AG09309 (cell line): ENCODE data around the gene CTIF.
A peak's percentile ranks its signal among the peaks of the same experiment; 100 is the strongest.

Experiments used
- DNase-seq: peaks from one replicate; pipeline ENCODE4 v3.0.0-alpha.2; 2010; ENCODE audit warnings: low read depth
- H3K4me3 ChIP-seq: 2 replicates; pipeline ENCODE4 v1.5.1; 2011; ENCODE audit warnings: mild to moderate bottlenecking, low read depth, low read length, moderate library complexity; ENCODE audit not compliant: control insufficient read depth
- TF ChIP-seq, protein P1 (sequence below): IDR thresholded peaks from 2 replicates; pipeline ENCODE4 v1.5.1; 2011; ENCODE audit warnings: mild to moderate bottlenecking, low read depth, low read length, inconsistent platforms; ENCODE audit not compliant: insufficient read depth, control insufficient read depth; ENCODE audit errors: missing control alignments

Gene CTIF

DNA sequence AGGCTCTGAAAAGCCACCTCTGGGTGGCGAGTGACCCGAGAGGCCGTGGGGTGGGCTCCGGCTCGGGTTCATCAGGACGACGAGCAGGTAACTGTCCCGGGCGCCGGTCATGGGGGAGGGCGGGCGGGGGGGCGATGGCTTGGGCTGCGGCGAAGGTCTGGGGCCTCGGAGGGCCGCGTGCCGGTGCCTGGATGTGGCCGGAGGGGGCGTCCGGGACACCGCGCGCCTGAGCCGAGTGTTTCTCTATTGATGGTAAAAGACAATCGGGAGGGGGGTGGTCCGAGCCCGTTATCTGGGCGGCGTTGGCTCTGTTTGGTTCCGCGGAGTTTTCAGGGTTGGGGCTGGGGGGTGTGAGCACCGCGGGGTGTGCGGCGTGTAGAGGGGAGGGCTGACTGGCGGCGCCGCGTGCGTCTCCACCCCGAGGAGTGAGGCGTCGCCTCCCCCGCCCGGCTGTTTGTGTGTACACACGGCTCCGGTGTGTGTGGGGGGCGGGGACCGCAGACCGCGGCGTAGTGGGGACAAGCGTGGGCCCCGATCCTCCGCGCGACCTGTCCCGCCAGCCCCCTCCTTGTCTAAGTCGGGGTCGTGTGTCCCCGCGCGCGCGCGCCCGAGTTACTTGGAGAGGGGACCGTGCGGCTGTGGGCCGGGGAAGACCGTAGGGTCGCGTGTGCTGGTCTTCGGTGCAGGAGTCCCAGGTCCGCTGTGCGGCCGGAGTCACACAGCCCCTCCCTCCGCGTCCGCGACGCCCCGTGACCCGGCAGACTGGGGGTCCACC lies 1.6 kb downstream of the CTIF start:
- no peak for DNase-seq
- H3K4me3 ChIP-seq: peak overlapping the region; percentile 99
- TF ChIP-seq, protein P1, sequence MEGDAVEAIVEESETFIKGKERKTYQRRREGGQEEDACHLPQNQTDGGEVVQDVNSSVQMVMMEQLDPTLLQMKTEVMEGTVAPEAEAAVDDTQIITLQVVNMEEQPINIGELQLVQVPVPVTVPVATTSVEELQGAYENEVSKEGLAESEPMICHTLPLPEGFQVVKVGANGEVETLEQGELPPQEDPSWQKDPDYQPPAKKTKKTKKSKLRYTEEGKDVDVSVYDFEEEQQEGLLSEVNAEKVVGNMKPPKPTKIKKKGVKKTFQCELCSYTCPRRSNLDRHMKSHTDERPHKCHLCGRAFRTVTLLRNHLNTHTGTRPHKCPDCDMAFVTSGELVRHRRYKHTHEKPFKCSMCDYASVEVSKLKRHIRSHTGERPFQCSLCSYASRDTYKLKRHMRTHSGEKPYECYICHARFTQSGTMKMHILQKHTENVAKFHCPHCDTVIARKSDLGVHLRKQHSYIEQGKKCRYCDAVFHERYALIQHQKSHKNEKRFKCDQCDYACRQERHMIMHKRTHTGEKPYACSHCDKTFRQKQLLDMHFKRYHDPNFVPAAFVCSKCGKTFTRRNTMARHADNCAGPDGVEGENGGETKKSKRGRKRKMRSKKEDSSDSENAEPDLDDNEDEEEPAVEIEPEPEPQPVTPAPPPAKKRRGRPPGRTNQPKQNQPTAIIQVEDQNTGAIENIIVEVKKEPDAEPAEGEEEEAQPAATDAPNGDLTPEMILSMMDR: peak; percentile 32

DNA sequence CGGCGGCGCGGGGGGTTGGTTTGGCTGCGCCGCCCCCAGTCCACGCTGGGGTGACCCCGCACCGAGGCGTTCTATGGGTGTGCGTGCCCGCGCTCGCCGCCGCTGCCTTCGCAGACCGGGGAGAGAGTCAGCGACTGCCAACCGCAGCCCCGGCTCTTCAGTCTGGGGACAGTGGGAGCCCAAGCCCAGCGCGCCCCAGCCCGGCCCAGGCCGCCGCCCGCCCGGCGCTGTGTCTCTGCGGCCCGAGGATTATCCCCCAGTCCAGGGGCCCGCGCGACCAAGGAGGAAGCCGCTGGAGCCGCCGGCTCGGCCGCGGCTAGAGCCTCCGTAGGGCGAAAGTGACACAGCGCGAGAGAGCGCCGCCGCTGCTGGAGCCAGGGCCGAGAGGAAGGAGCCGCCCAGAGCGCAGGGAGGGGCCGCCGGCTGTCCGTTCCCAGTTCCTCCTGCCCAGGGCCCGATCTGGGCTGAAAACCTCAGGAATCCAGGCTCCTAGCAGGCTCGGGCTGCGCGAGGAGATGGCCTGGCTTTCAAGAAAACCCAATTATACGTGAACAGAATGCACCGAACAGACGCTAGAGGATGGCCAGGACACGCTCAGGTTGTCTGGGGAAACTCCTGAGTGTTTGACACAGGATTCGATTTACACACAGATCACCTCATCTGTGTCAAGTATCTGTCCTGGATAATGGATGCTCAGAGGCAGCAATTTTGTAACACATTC lies 2.4 kb downstream of the CTIF start:
- H3K4me3 ChIP-seq: peak overlapping the region; percentile 99
- DNase-seq: peak; percentile 42
- TF ChIP-seq, protein P1: no peak

DNA sequence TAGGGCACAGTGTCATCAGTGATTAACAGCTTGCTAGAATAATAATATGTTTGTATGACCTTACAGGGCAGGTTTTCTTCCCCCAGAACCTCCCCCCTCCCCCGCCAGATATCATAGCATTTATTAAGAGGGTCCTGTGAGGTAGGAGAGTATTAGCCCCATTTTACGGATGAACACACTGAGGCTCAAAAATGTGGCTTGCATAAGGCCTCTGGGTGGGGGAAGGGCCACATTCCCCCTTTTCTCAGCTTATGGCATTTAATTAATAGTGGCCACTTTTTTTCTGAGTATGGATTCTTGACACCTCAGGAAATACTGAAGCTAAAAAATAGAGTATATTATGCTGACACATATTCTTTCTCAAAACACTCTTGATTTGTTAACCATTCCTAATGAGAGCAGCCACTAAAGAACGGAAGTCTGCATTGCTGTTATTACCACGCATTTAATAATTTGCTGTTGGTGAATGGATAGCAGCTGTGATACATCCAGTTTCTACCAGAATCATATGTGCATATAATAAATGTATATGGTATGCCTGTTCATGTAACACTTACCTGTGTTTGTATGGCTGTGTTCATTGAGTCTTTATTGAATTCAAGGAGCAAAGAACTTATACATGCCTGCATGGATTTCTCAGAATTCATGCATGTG lies 3.0 kb downstream of the CTIF start:
- TF ChIP-seq, protein P1: no peak
- H3K4me3 ChIP-seq: peak overlapping the region; percentile 99
- no peak for DNase-seq

DNA sequence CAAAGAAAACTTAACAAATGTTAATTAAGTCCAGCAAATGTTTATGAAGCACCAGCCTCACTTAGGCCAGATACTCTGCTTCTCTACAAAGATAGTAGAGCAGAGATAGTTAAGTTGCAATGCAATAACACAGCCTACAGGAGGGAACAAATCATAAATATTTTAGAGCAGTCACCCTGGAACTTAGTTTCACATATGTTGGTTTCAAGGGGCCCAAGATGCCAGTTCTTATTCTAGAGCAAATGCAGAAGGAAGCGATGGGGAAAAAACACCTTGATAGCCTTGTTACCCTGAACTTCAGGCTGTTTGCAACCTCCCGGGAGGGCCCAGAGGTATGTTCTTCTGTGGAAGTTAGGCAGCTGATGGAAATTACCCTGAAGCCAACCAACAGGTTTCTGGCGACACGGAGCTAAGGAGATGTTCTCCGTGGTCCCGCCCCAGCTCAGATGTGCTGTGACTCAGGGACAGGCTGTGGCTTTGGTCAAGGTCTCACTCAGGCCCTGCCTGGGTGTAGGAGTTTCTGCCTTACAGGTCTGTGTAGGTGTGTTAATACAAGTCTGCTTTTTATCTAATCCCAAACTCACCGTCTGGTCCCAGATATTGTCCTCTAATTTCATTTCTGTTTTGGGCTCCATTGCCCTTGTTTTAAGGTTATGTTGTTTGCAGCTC lies 3.8 kb downstream of the CTIF start:
- no peak overlapping the region for H3K4me3 ChIP-seq
- DNase-seq: no peak
- TF ChIP-seq, protein P1: no peak

DNA sequence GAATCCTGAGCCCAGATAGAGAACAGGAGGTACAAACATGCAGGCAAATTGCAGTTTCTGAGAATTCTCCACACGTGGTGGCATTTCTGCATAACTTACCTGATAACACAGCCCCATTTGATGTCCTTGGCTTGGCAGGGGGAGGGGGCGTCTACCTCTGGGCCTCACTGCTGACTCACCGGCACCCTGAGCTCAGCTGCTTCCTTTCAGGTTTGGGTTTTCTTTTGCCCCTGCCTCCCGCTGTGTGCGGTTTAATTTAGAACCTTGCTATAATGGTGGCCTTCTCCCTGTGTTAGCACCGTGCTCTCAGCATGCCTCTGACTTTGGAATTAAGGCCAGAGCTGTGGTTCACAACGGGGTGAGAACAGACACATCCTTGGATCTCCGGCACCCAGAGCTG lies 4.4 kb downstream of the CTIF start:
- TF ChIP-seq, protein P1: no peak
- no peak for DNase-seq
- no peak overlapping the region for H3K4me3 ChIP-seq

DNA sequence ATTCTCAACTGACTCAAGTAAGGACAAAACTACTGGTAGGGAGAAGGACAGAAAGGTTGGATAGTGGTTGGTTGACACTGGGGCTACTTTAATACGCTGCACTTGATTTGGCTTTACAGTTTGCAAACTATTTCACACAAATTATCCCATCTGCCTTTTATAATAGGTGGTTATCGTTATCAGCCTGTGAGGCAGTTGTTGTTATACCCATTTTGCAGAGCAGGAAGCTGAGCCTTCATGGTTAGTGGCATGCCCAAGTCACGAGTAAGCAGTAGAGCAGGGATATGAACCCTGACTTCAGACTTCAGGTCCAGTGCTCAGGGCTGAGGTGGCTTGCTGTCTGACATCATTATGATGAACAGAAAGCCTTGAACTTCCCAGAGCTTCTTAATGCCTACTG lies 5.3 kb downstream of the CTIF start:
- TF ChIP-seq, protein P1: no peak
- DNase-seq: no peak
- H3K4me3 ChIP-seq: no peak overlapping the region
